Measurements from ENCODE around the gene C19orf44.

GRCh38 chr19:16465239-16465638 lies 31.0 kb upstream of the C19orf44 start:
- TF ChIP-seq CTCF (IDR thresholded peaks at IDR 0.05) (no peak), POLR2A (IDR thresholded peaks at IDR 0.05) (no peak)

Measured in suprapubic skin (tissue), 3 donors.